ENCODE measurements around the gene IL17F. TPM values are rescaled to one million over a fixed set of nuclear protein-coding genes. Genes with fewer than 3 reads are reported as not detected.

The IL17F gene
- not detected in 2 replicates for polyA plus RNA-seq (2012; rRNA removed)
- not detected in 2 replicates for polyA plus RNA-seq (2012; cell fraction: cytosol; rRNA removed)
- polyA plus RNA-seq (2012; cell fraction: nucleus; rRNA removed), result not detected in 2 replicates

DNA sequence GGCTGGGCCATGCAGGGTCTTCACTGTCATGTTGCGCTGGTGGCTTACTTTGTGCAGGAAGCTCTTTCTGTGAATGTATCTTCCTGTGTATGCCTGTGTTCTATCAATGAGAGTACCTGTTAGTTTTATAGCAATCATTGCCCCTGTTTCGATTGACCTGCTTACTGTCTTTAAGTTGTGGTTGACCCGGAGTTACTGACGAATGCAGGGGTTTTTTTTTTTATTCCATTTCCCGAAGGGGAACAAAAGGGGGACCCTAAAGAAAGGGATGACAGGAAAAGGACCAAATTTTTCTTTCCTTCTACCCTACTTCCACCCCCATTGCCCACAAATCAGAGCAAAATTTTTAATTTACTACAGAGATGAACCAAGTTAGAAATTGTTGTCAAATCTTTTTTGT, at the start of gene IL17F:
Gene IL17F (minus strand): TSS at position 101 of the 400 bp plus-strand sequence. CDS start 71 bp downstream, at position 30.
- no peak within 1 kb of the TSS for H3K4me2 ChIP-seq
- ChIA-PET CTCF (interaction anchor here (0.9 to 6.0 kb wide), 3 partner anchors 19 to 26 kb away, joined by 3 to 31 read pairs (median 23); no protein-coding TSS in a partner anchor), POLR2A (no interaction called here)
- H3K79me2 ChIP-seq (ENCODE audit: insufficient read depth), result no peaks in the 10 kb centered on the region
- TF ChIP-seq RXRA (IDR thresholded peaks at IDR 0.05; ENCODE audit: borderline replicate concordance, low read depth) (no peak), TCF12 (IDR thresholded peaks at IDR 0.05) (no peak), GATA2 (CRISPR knock-in tag; IDR thresholded peaks at IDR 0.05) (no peak), JUND (IDR thresholded peaks at IDR 0.05) (no peak), NRF1 (IDR thresholded peaks at IDR 0.05; ENCODE audit: low read depth, low read length) (no peak), GABPA (IDR thresholded peaks at IDR 0.05; ENCODE audit: low read depth) (no peak), NFIC (IDR thresholded peaks at IDR 0.05; ENCODE audit: borderline replicate concordance) (no peak), RCOR1 (IDR thresholded peaks at IDR 0.05; ENCODE audit: low read length) (no peak), RFX5 (IDR thresholded peaks at IDR 0.05; ENCODE audit: low read length) (no peak), MEF2A (IDR thresholded peaks at IDR 0.05; ENCODE audit: borderline replicate concordance, low read depth) (no peak)
- TF ChIP-seq, protein P1, sequence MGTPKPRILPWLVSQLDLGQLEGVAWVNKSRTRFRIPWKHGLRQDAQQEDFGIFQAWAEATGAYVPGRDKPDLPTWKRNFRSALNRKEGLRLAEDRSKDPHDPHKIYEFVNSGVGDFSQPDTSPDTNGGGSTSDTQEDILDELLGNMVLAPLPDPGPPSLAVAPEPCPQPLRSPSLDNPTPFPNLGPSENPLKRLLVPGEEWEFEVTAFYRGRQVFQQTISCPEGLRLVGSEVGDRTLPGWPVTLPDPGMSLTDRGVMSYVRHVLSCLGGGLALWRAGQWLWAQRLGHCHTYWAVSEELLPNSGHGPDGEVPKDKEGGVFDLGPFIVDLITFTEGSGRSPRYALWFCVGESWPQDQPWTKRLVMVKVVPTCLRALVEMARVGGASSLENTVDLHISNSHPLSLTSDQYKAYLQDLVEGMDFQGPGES (IDR thresholded peaks at IDR 0.05; ENCODE audit: low read depth, low read length), result no peak
- TF ChIP-seq, protein P2, sequence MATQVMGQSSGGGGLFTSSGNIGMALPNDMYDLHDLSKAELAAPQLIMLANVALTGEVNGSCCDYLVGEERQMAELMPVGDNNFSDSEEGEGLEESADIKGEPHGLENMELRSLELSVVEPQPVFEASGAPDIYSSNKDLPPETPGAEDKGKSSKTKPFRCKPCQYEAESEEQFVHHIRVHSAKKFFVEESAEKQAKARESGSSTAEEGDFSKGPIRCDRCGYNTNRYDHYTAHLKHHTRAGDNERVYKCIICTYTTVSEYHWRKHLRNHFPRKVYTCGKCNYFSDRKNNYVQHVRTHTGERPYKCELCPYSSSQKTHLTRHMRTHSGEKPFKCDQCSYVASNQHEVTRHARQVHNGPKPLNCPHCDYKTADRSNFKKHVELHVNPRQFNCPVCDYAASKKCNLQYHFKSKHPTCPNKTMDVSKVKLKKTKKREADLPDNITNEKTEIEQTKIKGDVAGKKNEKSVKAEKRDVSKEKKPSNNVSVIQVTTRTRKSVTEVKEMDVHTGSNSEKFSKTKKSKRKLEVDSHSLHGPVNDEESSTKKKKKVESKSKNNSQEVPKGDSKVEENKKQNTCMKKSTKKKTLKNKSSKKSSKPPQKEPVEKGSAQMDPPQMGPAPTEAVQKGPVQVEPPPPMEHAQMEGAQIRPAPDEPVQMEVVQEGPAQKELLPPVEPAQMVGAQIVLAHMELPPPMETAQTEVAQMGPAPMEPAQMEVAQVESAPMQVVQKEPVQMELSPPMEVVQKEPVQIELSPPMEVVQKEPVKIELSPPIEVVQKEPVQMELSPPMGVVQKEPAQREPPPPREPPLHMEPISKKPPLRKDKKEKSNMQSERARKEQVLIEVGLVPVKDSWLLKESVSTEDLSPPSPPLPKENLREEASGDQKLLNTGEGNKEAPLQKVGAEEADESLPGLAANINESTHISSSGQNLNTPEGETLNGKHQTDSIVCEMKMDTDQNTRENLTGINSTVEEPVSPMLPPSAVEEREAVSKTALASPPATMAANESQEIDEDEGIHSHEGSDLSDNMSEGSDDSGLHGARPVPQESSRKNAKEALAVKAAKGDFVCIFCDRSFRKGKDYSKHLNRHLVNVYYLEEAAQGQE (IDR thresholded peaks at IDR 0.05; ENCODE audit: low read depth, low read length), result no peak
- TF ChIP-seq, protein P3, sequence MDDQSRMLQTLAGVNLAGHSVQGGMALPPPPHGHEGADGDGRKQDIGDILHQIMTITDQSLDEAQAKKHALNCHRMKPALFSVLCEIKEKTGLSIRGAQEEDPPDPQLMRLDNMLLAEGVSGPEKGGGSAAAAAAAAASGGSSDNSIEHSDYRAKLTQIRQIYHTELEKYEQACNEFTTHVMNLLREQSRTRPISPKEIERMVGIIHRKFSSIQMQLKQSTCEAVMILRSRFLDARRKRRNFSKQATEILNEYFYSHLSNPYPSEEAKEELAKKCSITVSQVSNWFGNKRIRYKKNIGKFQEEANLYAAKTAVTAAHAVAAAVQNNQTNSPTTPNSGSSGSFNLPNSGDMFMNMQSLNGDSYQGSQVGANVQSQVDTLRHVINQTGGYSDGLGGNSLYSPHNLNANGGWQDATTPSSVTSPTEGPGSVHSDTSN (IDR thresholded peaks at IDR 0.05), result no peak
- TF ChIP-seq, protein P4, sequence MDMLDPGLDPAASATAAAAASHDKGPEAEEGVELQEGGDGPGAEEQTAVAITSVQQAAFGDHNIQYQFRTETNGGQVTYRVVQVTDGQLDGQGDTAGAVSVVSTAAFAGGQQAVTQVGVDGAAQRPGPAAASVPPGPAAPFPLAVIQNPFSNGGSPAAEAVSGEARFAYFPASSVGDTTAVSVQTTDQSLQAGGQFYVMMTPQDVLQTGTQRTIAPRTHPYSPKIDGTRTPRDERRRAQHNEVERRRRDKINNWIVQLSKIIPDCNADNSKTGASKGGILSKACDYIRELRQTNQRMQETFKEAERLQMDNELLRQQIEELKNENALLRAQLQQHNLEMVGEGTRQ (IDR thresholded peaks at IDR 0.05; ENCODE audit: borderline replicate concordance, low read depth, low read length), result no peak
- TF ChIP-seq, protein P5, sequence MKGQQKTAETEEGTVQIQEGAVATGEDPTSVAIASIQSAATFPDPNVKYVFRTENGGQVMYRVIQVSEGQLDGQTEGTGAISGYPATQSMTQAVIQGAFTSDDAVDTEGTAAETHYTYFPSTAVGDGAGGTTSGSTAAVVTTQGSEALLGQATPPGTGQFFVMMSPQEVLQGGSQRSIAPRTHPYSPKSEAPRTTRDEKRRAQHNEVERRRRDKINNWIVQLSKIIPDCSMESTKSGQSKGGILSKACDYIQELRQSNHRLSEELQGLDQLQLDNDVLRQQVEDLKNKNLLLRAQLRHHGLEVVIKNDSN (IDR thresholded peaks at IDR 0.05; ENCODE audit: borderline replicate concordance, low read depth), result no peak
- DNase-seq, result no peak
- 38% methylated on average over 5 of the region's 5 CpGs for WGBS (ENCODE audit: low lambda C conversion rate)
- H3K4me3 ChIP-seq (ENCODE audit: low read depth in 2 of 2, low read length in 1 of 2), result no peak within 1 kb of the TSS
- H4K20me1 ChIP-seq (ENCODE audit: insufficient read depth), result no peaks in the 10 kb centered on the region
- H3K9me3 ChIP-seq, result no peaks in the 10 kb centered on the region
- no peak within 1 kb of the TSS for H3K9ac ChIP-seq
- no peaks in the 10 kb centered on the region for H3K9me2 ChIP-seq
- H3K27me3 ChIP-seq (ENCODE audit: insufficient read depth), result peaks cover 4% of the 10 kb centered on the region
- no peak within 1 kb of the TSS for H3K27ac ChIP-seq (ENCODE audit: low read depth in 2 of 2, low read length in 1 of 2)
- H3F3A ChIP-seq (replicated peaks; ENCODE audit: insufficient read depth), result no peaks in the 10 kb centered on the region
- H2AFZ ChIP-seq (ENCODE audit: low read depth), result no peak within 1 kb of the TSS
- no peaks in the 10 kb centered on the region for H3K36me3 ChIP-seq (replicated peaks in 1 of 2; ENCODE audit: control insufficient read depth in 1 of 2, insufficient read depth in 2 of 2, low read length in 1 of 2)
- H3K4me1 ChIP-seq (ENCODE audit: control insufficient read depth in 1 of 2, insufficient read depth in 2 of 2, low read depth in 1 of 2, low read length in 1 of 2), result no peaks in the 10 kb centered on the region

Measured in SK-N-SH (cell line).